Hepatic stellate cell (primary cell): Measurements from ENCODE around the gene SLC22A23.

ENCODE experiments used
- DNase-seq: peaks from one replicate; pipeline ENCODE4 v3.0.0; 2011; ENCODE audit warnings: low spot score

The SLC22A23 gene

DNA sequence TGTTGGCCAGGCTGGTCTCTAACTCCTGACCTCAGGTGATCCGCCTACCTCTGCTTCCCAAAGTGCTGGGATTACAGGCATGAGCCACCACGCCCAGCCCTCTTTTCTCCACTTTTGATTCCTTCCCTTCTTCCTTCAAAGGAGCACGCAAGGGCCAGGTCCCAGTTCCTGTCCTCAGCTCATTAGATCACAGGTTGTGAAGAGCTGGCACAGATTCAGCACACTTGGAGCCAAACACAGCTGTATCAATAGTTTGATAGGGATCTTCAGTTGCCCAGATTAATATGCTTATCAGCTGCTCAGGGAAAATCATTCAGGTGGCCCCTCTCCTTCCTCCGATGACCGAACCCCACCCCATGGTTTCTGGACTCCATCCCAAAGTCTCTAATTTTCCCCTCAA is 14.4 kb upstream of the SLC22A23 start:
- no peak for DNase-seq

DNA sequence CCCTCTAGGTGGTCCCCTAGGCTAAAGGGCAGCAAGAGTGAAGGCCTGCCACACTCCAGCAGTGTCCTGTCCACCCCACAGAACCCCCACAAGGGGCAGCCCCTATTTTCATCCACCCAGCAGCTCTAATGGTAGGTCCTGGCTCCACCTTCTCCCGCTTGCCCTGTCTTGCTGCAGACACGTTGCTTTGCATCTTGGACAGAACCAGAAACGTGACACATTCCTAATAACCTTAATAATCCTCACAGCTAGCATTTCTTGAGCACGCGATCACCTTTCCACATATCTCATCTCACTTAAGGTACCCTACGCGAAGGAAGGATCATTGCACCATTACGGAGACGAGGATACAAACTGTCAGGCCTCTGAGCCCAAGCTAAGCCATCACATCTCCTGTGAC is 11.7 kb upstream of the SLC22A23 start:
- no peak for DNase-seq

- no peak for DNase-seq
These were observed 11.1 kb upstream of the SLC22A23 start for GRCh38 chr6:3467996-3468395.

- DNase-seq, result no peak
These were observed 9.8 kb upstream of the SLC22A23 start for GRCh38 chr6:3466488-3467219.

GRCh38 chr6:3460253-3460652 is 3.4 kb upstream of the SLC22A23 start:
- DNase-seq, result no peak

DNA sequence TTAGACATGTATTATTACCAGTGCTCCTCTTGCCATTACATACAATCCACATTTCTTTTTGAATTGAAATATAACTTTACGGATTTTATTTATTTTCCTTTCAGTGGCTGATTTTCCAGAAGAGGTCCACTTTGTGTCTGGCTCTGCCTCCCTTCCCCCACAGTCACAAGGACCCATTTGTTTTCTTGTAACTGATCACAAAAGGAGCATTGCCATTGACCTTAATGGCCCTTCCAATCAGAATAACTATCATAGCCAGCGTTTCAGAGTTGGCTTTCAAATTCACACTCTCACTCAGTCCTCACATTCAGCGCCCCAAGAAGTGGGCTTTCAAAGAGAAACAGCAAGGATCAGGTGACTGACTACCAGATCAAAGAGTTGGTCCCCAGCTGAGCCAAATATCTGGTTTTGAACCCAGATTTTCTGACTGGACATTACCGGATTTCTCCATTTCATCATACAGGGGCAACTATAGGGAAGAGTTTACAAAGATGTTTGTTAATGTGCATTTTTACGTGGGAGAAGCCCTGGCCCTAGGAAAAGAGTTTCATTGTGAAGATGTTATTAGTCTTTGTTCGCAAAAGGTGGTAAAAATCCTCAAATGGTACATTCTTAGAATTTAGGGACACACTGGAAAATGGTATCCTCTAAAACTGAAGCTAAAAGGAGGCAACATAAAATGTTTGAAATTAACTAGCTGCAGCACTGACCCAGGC is 2.0 kb upstream of the SLC22A23 start:
- DNase-seq, result no peak

- DNase-seq, result no peak
These were observed 1.1 kb upstream of the SLC22A23 start for GRCh38 chr6:3457710-3458602.

GRCh38 chr6:3456395-3456897 is 404 bp downstream of the SLC22A23 start:
- DNase-seq, result peak; percentile 43

DNA sequence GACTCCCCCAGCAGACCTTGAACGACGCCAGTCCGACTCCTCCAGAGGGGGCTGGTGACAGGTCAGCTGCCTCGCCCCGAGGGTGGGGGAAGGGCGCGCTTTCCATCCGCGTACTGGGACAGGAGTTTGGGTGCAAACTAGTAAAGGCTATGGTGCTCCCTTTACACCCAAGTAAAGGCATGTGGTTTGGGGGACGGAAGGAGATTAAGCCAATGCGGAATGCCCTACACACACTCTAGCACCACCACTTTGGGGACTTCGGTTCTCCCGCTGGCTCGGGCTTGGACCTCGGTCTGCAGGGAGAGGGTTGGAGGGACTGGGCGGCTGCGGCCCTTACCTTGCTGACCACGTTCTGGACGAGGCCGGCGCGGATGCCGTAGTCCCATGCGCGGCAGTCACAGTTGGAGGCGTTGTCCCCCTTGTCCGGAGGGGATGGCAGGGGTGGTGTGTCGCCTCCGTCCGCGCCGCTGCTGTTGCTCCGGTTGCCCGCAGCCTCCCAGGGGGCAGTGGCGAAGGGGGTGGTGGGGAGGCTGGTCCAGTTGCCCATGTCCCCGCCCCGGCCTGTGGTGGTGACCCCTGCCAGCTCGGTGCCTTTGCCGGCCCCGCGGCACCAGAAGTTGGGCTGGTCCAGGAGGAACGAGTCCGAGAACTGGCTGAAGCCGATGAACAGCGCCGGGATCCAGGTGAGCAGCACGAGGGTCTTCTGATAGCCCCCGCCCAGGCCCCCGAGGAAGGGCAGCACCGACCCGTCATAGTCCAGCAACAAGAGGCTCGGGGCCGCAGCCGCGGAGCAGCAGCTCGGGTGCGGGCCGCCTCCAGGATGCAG is 1.1 kb downstream of the SLC22A23 start:
- DNase-seq, result peak; percentile 18

DNA sequence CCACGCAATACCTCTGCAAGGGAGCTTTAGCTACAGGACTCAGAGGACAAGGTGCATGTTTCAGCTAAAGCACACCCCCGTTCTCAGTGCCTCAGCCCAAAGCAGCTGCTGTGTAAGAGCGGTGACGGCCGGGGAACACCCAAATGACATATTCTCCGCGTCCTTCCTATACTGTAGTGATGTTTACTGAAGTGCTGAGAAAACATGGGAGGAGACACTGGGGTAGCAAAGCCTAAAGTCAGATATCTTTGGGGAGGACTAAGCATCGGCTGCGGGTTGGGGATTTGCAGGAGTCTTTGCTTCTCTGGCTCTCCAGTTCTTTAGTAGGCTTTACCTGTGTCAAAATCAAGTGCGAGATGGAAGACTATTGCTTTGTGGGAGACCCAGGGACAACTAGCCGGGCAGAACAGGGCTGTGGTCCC is 1.7 kb downstream of the SLC22A23 start:
- no peak for DNase-seq

DNA sequence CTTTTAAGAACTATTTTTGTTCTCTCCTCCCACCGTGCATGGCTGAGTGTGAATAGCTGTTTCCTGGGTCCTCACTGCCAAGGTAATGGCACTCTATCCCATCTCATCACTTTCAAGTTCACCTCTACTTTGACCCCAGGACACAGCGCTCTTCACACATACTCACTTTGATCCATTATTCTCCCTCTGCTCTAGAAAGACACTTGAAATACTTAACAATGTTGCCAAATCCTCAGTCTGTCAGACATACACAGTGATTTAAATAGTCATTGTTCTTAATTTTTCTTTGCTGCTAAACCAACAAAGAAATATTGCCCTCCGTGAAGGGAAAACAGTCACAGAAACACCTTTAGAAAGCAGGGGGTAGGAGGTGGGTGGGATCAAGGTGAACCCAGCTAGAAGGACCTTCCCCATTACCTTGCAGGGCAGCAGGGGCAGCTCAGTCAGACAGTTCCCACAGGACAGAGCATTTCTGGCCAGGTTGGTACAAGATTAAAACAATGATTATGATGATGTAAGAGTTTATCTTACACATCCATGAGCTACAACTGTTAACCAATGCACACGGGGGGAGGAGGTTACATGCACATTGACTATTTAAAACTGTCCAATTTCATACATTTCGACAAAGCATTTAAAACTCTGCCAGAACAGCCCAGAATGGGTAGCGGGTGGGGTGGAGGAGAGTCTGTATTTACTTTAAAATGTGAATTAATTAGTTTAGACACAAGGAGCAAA is 2.4 kb downstream of the SLC22A23 start:
- no peak for DNase-seq

DNA sequence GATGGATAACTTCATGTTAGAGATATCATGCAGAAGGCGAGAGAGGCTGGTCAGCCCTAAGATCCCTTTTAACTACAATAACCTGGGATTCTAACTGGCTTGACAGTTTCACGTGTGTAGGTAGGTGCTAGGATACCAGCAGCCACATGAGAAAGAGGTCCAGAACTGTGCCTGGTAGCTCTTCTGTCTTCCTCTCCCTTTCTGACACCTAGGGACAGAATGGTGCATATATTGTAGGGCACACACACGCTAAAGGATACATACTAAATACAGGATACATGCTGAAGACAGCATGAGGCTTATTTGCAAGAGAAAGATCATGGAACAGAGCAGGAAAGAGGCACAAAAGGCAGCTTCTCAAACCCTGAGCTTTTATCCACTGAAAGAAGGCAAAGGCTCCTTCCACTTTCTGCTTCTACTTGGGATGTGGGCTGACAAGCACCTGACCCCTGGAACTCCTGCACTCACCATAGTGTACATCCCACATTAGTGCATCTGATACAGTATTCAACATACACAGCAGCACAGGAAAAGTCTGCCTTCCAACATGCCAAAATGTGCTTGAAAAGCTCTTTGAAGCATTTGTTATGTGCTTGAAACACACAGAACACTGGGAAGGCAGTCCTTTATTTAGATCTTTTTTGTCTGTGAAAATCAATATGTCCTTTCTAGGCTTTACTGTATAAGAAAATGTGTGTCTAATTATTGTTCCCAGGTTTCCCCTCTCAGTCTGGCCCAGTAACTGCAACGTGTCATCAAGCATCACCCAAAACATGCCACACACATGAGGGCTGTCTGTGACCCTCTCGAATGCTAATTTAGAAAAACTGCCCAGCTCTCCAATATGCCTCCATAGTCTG is 3.2 kb downstream of the SLC22A23 start:
- no peak for DNase-seq

DNA sequence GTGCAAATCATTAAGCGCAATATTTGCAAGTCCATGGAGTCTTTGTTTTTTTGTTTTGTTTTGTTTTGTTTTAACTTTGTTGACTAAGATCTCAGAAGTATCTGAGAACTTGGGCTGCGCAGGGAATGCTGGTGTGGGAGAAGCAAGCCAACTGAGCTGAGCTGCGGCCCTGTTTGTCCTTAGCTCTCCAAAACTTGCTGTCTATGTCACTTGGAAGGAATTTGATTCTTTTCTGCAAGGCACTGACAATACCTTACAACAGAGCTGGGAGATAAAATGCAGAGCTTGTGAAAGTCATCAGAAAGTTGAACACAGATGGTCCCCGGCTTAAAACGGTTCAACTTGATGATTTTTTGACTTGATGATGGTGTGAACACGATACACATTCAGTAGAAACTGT is 5.4 kb downstream of the SLC22A23 start:
- DNase-seq, result no peak

- DNase-seq, result no peak
These were observed 6.0 kb downstream of the SLC22A23 start for GRCh38 chr6:3450888-3451287.

DNA sequence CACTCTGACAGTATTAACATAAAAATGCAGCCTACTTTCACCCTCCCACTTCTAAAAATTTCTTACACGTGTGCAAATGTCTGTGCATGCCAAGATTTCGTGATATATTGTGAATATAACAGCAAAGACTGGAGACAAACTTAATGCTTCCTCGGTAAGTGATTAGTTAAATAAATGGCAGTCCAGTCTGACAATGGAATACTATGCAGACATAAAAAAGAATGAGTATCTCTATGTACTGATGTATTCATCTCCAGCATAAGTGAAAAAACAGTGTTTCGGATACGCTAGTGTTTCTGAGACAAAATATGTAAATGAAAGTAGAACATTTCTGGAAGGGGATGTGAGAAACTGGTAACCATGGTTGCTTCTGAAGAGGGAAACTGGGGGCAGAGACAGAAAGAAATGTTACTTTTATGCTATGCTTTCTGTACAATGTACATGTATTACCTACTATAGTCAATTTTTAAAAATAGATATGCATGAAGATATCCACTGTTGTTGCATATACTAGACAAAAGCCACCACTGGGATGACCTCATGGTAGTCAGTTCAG is 7.0 kb downstream of the SLC22A23 start:
- no peak for DNase-seq

DNA sequence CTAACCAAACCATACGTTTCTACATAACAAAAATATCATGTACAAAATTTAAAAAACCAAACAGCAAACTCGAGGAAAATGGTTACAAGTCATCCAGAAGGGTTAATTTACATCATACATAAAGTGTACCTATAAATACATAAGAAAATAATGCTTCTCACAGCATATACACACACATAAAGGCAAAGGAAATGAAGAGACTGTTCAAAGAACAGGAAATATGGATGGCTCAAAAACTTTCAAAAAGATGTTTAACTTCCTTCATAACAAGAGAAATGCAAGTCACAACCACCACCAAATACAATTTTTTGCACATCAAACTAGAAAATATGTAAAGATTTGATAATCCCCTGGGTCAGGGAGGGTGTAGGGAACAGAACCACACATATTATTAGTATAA is 7.5 kb downstream of the SLC22A23 start:
- no peak for DNase-seq

DNA sequence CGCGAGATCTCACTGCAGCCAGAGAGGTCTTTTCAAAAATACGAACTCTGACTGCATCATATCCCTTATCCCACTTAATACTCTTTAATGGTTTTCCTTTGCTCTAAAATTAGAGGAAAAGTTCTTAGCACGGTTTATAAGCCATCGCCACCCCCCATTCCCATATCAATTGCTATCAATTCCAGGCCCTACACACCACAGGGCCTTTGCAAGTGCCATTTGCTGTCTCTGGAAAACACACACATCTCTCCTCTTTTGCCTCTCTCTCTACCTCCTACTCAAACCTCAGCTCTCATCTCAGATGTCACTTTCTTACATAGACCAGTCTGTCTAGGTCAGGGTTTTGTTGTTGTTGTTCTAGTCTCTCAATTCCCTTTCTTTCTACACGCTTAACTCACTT is 9.8 kb downstream of the SLC22A23 start:
- no peak for DNase-seq

DNA sequence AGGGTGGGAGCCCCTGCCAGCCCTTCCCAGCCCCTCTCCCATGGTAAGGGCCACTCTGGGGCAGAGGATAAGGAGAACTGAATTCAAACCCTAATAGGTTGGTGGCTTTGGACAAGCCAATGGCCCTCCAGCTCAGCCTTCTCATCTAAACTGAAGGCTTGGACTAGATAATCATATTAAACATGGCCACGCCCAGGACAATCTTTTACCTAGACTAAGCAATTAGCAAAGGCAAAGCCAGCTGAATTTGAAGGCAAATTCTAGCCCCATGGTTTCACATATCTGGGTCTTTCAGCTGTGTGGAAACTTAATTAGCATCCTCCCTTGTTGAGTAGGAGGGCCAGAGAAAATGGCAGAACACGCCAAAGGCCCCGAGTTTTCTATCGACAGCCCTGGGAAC is 10.7 kb downstream of the SLC22A23 start:
- no peak for DNase-seq

DNA sequence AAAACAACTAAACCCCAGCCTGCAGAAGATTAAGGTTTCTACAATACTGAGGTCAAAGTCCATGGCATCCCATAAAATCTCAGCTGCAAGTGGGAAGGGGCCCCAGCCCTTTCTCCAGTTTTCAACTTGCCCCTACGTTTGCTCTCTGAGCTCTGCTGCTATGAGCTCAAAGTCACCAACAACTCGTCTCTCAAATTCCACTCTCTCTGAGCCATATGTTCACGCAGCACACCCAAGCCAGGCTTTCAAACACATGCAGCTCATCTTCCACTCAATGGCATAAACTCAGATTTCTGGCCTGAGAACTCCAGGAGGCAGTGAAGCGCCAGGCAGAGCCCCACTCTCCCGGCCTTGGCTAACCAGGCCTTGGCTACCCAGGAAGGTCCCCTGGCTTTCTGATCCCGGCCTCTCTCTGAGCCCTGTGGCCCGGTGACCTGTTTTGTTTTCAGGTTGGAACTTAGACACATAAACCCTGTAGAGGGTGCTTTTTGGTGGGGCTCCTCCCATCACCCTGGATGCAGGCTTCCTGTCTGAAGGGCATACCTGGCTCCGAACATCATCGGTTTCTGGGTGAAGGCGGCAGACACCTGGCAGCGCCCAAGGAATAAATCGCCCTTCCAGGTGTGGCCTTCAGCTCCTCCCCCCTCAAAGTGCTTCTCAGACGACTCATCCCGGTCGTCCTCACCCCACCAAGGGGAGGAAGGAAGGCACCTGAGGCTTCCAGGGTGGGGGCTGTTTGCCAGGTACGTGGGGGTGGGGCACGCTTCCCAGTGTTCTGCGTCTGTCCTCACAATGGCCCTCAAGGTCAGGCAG is 12.4 kb downstream of the SLC22A23 start:
- no peak for DNase-seq
